ENCODE data around the gene POU2F1. TPM values are rescaled to one million over a fixed set of nuclear protein-coding genes. Genes with fewer than 3 reads are reported as not detected.

POU2F1 gene
- total RNA-seq, 2 experiments from 2014 or later, result 18.7 to 52.3 TPM

DNA sequence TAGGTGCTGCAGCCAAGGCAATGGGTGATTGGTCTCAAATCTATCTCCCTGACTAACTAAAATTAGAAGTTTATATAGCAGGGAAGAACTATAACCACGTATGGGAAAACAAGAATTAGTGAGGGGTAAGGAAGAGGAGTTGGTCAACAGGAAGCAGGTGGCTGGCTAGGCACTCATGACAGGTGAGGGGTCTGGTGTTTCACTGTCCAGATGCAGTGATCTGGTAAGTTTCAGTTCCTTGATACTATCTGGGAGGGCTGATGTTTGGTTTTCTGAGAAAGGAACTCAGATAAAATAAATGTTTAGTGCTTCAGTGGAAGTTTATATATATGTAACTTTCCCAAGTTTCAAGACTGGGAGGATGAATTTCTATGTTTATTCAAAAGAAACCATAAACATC lies 11.6 kb upstream of the POU2F1 start:
- peak; percentile 88 for DNase-seq (ENCODE audit: low spot score)
- POLR2A ChIA-PET, result interaction anchor here (2.5 kb wide), 1 partner anchor 11 kb away, joined by 22 read pairs; the partner anchor contains the start of gene POU2F1
- no TSS peak for BruUV-seq (replicated peaks)

DNA sequence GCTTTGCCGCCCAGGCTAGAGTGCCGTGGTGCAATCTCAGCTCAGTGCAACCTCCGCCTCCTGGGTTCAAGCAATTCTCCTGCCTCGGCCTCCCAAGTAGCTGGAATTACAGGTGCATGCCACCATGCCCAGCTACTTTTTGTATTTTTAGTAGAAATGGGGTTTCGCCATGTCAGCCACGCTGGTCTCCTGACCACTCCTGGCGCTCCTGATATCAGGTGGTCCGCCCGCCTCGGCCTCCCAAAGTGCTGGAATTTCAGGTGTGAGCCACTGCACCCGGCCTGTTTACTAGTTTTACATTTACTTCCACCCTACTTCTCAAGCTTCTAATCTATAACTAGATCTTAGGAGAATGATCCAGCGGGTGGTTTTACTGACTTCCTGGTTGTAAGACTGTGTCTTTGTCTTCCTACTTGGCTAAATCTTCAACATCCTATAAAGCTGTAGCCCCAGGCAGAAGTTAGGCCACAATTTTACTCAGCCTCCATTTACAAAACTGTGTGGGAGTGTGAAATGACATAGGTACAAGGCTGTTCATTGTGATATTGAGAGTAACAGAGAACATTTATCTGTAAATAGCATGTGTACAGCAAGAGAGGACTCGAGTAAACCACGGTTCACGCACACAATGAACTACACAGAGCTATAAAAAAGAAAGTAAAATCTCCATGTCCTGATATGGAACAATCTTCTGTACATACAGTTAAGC lies 9.6 kb upstream of the POU2F1 start:
- Histone ChIP-seq H3K36me3 (ENCODE audit: insufficient read depth, low read length) (peaks cover 22% of the 10 kb centered on the region), H3K4me1 (ENCODE audit: insufficient read depth, low read length, poor library complexity, severe bottlenecking) (peaks cover 26% of the 10 kb centered on the region), H3K9me2 (ENCODE audit: insufficient read depth, low read length) (no peaks in the 10 kb centered on the region), H3K79me2 (ENCODE audit: insufficient read depth, low read depth, low read length) (no peaks in the 10 kb centered on the region), H4K20me1 (ENCODE audit: insufficient read depth, low read length) (no peaks in the 10 kb centered on the region), H3K4me3 (ENCODE audit: low read depth, low read length, poor library complexity, severe bottlenecking) (no peak overlapping the region), H2AFZ (ENCODE audit: low read length) (no peak overlapping the region), H3K4me2 (ENCODE audit: low read length) (no peak overlapping the region), H3K27ac (ENCODE audit: low read depth, low read length, poor library complexity, severe bottlenecking) (no peak overlapping the region), H3K9me3 (ENCODE audit: low read length) (peaks cover 56% of the 10 kb centered on the region)
- intact Hi-C loops (cut with micrococcal nuclease; ENCODE audit: unreplicated experiment), result no loop called here
- ChIA-PET CTCF (ENCODE audit: unreplicated experiment) (interaction anchor here (1.3 kb wide), 1 partner anchor 9 kb away, joined by 5 read pairs; no protein-coding TSS in a partner anchor), POLR2A (interaction anchor here (0.7 to 2.5 kb wide), 2 partner anchors 8 to 75 kb away, joined by 3 to 22 read pairs; partner anchors contain the start of gene POU2F1)
- no peak for DNase-seq (ENCODE audit: low spot score)
- no TSS peak for BruUV-seq (replicated peaks)
- TF ChIP-seq EZH2phosphoT487 (IDR thresholded peaks at IDR 0.05; ENCODE audit: borderline replicate concordance, low read depth, low read length), result no peak
- TF ChIP-seq CTCF (conservative IDR thresholded peaks at IDR 0.05; ENCODE audit: low read length), result no peak

More for the DNA sequence above, 11.6 kb upstream of the POU2F1 start:
- H3K79me2 ChIP-seq (ENCODE audit: insufficient read depth, low read depth, low read length), result no peaks in the 10 kb centered on the region
- no peaks in the 10 kb centered on the region for H4K20me1 ChIP-seq (ENCODE audit: insufficient read depth, low read length)
- H3K4me2 ChIP-seq (ENCODE audit: low read length), result peak overlapping the region; percentile 30; the same call in 1 of the 2 replicates
- H3K4me1 ChIP-seq (ENCODE audit: insufficient read depth, low read length, poor library complexity, severe bottlenecking), result peaks cover 26% of the 10 kb centered on the region
- H3K9me3 ChIP-seq (ENCODE audit: low read length), result peaks cover 53% of the 10 kb centered on the region
- CTCF ChIA-PET (ENCODE audit: unreplicated experiment), result no interaction called here
- H3K27ac ChIP-seq (ENCODE audit: low read depth, low read length, poor library complexity, severe bottlenecking), result peak overlapping the region; percentile 90
- H3K4me3 ChIP-seq (ENCODE audit: low read depth, low read length, poor library complexity, severe bottlenecking), result peak overlapping the region; percentile 11
- TF ChIP-seq CTCF (conservative IDR thresholded peaks at IDR 0.05; ENCODE audit: low read length) (no peak), EZH2phosphoT487 (IDR thresholded peaks at IDR 0.05; ENCODE audit: borderline replicate concordance, low read depth, low read length) (no peak)
- no peaks in the 10 kb centered on the region for H3K9me2 ChIP-seq (ENCODE audit: insufficient read depth, low read length)
- peaks cover 22% of the 10 kb centered on the region for H3K36me3 ChIP-seq (ENCODE audit: insufficient read depth, low read length)
- peak overlapping the region; percentile 34; the same call in 1 of the 2 replicates for H2AFZ ChIP-seq (ENCODE audit: low read length)
- intact Hi-C loops (cut with micrococcal nuclease; ENCODE audit: unreplicated experiment), result no loop called here

DNA sequence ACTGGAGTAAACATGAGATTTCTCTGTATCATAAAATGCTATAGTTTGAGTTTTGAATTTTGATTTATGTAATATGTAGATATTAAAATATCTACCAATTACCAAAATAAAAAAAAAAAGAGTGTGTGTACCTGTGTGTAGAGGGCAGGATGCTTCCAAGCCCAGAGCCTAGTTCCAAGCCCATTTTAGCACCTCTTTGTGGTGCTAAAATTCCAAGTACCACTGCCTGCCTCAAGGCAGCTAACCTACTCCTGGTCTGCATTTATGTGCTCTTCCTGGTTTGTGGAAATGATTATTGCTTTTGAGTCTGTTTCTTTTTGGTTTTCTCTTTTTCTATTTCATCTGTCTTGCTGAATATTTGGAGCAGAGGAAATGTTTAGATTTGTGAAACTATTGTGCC lies 8.7 kb upstream of the POU2F1 start:
- no peak overlapping the region for H3K4me3 ChIP-seq (ENCODE audit: low read depth, low read length, poor library complexity, severe bottlenecking)
- peaks cover 56% of the 10 kb centered on the region for H3K9me3 ChIP-seq (ENCODE audit: low read length)
- H3K27ac ChIP-seq (ENCODE audit: low read depth, low read length, poor library complexity, severe bottlenecking), result no peak overlapping the region
- TF ChIP-seq EZH2phosphoT487 (IDR thresholded peaks at IDR 0.05; ENCODE audit: borderline replicate concordance, low read depth, low read length) (no peak), CTCF (conservative IDR thresholded peaks at IDR 0.05; ENCODE audit: low read length) (no peak)
- BruUV-seq (replicated peaks), result no TSS peak
- no peak for DNase-seq (ENCODE audit: low spot score)
- no peak overlapping the region for H3K4me2 ChIP-seq (ENCODE audit: low read length)
- H3K79me2 ChIP-seq (ENCODE audit: insufficient read depth, low read depth, low read length), result no peaks in the 10 kb centered on the region
- H3K4me1 ChIP-seq (ENCODE audit: insufficient read depth, low read length, poor library complexity, severe bottlenecking), result peaks cover 26% of the 10 kb centered on the region
- no peak overlapping the region for H2AFZ ChIP-seq (ENCODE audit: low read length)
- ChIA-PET CTCF (ENCODE audit: unreplicated experiment) (no interaction called here), POLR2A (no interaction called here)
- no peaks in the 10 kb centered on the region for H4K20me1 ChIP-seq (ENCODE audit: insufficient read depth, low read length)
- H3K9me2 ChIP-seq (ENCODE audit: insufficient read depth, low read length), result no peaks in the 10 kb centered on the region
- intact Hi-C loops (cut with micrococcal nuclease; ENCODE audit: unreplicated experiment), result no loop called here
- H3K36me3 ChIP-seq (ENCODE audit: insufficient read depth, low read length), result peaks cover 22% of the 10 kb centered on the region
